ENCODE data around the gene RHBG.

DNA sequence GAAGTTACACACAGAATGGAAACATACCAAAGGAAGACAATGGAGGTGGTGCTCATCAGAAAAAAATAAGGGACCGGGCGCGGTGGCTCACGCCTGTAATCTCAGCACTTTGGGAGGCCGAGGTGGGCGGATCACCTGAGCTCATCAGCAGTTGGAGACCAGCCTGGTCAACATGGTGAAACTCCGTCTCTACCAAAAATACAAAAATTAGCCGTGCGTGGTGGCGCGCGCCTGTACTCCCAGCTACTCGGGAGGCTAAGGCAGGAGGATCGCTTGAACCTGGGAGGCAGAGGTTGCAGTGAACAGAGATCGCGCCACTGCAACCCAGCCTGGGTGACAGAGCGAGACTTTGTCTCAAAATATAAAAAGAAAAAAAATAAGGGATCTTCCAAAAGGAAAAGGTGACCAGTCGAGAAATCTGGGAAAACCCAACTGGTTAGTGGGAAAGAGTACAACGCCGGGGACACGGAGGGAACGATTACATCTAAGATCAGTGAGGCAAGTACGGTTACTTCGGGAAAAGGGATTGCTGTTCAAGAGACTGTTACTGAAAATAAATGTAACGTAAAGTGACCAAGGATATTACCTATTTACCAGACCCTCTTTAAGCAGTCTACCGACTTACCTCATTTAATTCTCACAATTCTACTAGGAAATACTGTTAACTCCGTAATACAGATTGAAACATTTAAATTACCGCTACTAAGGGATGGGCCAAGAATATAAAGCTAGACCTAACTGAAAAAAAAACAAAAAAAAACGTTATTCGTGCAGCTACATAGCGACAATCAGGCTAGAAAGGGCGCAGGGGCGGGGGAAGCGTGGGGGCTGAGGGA lies 31.7 kb upstream of the RHBG start:
- TF ChIP-seq, protein P1, sequence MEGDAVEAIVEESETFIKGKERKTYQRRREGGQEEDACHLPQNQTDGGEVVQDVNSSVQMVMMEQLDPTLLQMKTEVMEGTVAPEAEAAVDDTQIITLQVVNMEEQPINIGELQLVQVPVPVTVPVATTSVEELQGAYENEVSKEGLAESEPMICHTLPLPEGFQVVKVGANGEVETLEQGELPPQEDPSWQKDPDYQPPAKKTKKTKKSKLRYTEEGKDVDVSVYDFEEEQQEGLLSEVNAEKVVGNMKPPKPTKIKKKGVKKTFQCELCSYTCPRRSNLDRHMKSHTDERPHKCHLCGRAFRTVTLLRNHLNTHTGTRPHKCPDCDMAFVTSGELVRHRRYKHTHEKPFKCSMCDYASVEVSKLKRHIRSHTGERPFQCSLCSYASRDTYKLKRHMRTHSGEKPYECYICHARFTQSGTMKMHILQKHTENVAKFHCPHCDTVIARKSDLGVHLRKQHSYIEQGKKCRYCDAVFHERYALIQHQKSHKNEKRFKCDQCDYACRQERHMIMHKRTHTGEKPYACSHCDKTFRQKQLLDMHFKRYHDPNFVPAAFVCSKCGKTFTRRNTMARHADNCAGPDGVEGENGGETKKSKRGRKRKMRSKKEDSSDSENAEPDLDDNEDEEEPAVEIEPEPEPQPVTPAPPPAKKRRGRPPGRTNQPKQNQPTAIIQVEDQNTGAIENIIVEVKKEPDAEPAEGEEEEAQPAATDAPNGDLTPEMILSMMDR (IDR thresholded peaks at IDR 0.05; ENCODE audit: poor library complexity), result no peak
- TF ChIP-seq EZH2 (IDR thresholded peaks at IDR 0.05; ENCODE audit: borderline replicate concordance) (no peak), EZH2phosphoT487 (IDR thresholded peaks at IDR 0.05; ENCODE audit: low read depth, severe bottlenecking, unreplicated experiment) (no peak)

Data from hepatocyte (in vitro differentiated cells).